Stomach (tissue), 4 donors: ENCODE results near the gene GHDC.

Experiments used
- POLR2A ChIP-seq, 4 donors: fragments of 450-650 bp; IDR thresholded peaks; one replicate each; pipeline ENCODE4 v1.6.1; 2016; ENCODE audit warnings: antibody characterized with exemption in 4 of 4, control low read depth in 2 of 4, mild to moderate bottlenecking in 1 of 4, moderate library complexity in 1 of 4
- TF ChIP-seq, protein P1 (sequence below), 7 experiments: fragments of 450-650 bp in 4 of 7; fragments of 200-600 bp in 3 of 7; sonication (generic) in 3 of 7; IDR thresholded peaks; one replicate each; pipeline ENCODE4 v1.5.1; 2016 to 2019; ENCODE audit warnings: antibody characterized with exemption in 7 of 7, control low read depth in 2 of 7, mild to moderate bottlenecking in 1 of 7

DNA sequence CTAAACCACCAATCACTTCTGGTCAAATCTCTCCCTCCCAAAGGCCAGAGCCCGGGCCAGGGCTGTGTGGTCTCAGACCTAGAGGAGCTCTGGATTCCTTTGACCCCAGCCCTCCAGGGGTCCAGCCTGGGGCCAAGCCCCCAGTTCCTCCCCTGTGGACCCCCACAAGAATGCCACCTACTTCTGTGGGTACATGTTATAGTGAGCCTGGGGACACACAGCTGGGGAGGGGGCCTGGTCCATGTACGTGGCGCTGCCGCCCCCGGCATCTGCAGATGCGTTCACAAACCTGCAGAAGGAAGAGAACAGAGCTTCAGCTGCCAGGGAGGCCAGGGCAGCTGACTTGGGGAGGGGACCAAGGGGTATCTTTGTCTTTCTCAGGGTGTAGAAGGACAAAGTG, 7.9 kb upstream of the GHDC start:
- no peak for TF ChIP-seq POLR2A (IDR thresholded peaks at IDR 0.05)
- TF ChIP-seq, protein P1, sequence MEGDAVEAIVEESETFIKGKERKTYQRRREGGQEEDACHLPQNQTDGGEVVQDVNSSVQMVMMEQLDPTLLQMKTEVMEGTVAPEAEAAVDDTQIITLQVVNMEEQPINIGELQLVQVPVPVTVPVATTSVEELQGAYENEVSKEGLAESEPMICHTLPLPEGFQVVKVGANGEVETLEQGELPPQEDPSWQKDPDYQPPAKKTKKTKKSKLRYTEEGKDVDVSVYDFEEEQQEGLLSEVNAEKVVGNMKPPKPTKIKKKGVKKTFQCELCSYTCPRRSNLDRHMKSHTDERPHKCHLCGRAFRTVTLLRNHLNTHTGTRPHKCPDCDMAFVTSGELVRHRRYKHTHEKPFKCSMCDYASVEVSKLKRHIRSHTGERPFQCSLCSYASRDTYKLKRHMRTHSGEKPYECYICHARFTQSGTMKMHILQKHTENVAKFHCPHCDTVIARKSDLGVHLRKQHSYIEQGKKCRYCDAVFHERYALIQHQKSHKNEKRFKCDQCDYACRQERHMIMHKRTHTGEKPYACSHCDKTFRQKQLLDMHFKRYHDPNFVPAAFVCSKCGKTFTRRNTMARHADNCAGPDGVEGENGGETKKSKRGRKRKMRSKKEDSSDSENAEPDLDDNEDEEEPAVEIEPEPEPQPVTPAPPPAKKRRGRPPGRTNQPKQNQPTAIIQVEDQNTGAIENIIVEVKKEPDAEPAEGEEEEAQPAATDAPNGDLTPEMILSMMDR (IDR thresholded peaks at IDR 0.05) = no peak
